ENCODE results near the gene EVI5.

- TF ChIP-seq CTCF (conservative IDR thresholded peaks at IDR 0.05; ENCODE audit: low read depth, low read length): no peak
- no peak for TF ChIP-seq EZH2 (IDR thresholded peaks at IDR 0.05; ENCODE audit: borderline replicate concordance, low read depth, low read length, poor library complexity, severe bottlenecking)
Observed at GRCh38 chr1:92754000-92754718, 30.7 kb downstream of the EVI5 start.
